Endothelial cell of umbilical vein (primary cell): ENCODE results near the gene PGRMC2. TPM values are rescaled to one million over a fixed set of nuclear protein-coding genes. Genes with fewer than 3 reads are reported as not detected.

Experiments
- BruUV-seq: library from RNA; stranded (reverse); fragments of 400-500 nt; replicated peaks from 2 replicates; lab custom pipeline; 2021; lab: Mats Ljungman, UMichigan
- CTCF ChIA-PET: fragments of 300-600, 350-600 bp; sonication (Branson Sonifier 250); formaldehyde crosslinking; loops from one replicate; lab custom pipeline; 2021; ENCODE audit warnings: antibody characterized with exemption, inconsistent platforms; lab: Charles Lee
- POLR2A ChIA-PET: fragments of 300-600, 350-600 bp; sonication (Branson Sonifier 250); formaldehyde crosslinking; loops from one replicate; lab custom pipeline; 2021; ENCODE audit warnings: antibody characterized with exemption, inconsistent platforms; lab: Charles Lee
- DNase-seq: peaks from one replicate; pipeline ENCODE4 v3.0.0-alpha.2; 2011; ENCODE audit warnings: low read depth, low spot score
- FAIRE-seq: peaks from 2 replicates; lab custom pipeline; 2011; peaks lifted over from hg19 to GRCh38; lab: Jason Lieb, UNC
- H2AFZ ChIP-seq: 2 replicates; pipeline ENCODE4 v1.6.0; 2012; ENCODE audit warnings: low read depth, low read length, control low read depth, inconsistent platforms
- H3K27ac ChIP-seq: 2 replicates; pipeline ENCODE4 v1.5.1; 2011; ENCODE audit warnings: low read depth, mild to moderate bottlenecking, control low read depth, low read length, moderate library complexity; ENCODE audit not compliant: insufficient read depth
- H3K27me3 ChIP-seq, 2 experiments: 2 replicates each; pipeline versions ENCODE4 v1.6.0 to v1.6.1; 2011; ENCODE audit warnings: low read length in 2 of 2, mixed read lengths in 1 of 2; ENCODE audit not compliant: control insufficient read depth in 2 of 2, insufficient read depth in 2 of 2
- H3K36me3 ChIP-seq, 2 experiments: 2 replicates in 1 of 2; 3 replicates in 1 of 2; pipeline ENCODE4 v1.5.1; 2011; ENCODE audit warnings: low read length in 2 of 2, mild to moderate bottlenecking in 1 of 2, moderate library complexity in 1 of 2; ENCODE audit not compliant: control insufficient read depth in 2 of 2, insufficient read depth in 2 of 2; ENCODE audit errors: extremely low read depth in 1 of 2
- H3K4me1 ChIP-seq: 3 replicates; pipeline ENCODE4 v1.5.1; 2011; ENCODE audit warnings: mild to moderate bottlenecking, low read length; ENCODE audit not compliant: control insufficient read depth, insufficient read depth; ENCODE audit errors: extremely low read depth
- H3K4me2 ChIP-seq: 2 replicates; pipeline ENCODE4 v1.6.1; 2011; ENCODE audit warnings: low read length, control low read depth, mixed read lengths; ENCODE audit not compliant: insufficient read depth
- H3K4me3 ChIP-seq, 3 experiments: fragments of 200-600 bp in 1 of 3; sonication (generic), shearing (Covaris generic) in 1 of 3; replicated peaks in 1 of 3; 2 replicates each; pipeline ENCODE4 v1.5.1; 2011 to 2016; ENCODE audit warnings: control low read depth in 3 of 3, low read length in 3 of 3, mild to moderate bottlenecking in 2 of 3, inconsistent platforms in 1 of 3, low read depth in 1 of 3, moderate library complexity in 1 of 3; ENCODE audit not compliant: insufficient read depth in 1 of 3
- H3K79me2 ChIP-seq: 2 replicates; pipeline ENCODE4 v1.6.0; 2012; ENCODE audit warnings: low read length, inconsistent platforms; ENCODE audit not compliant: control insufficient read depth, insufficient read depth
- H3K9ac ChIP-seq: replicated peaks from 2 replicates; pipeline ENCODE3; 2011; ENCODE audit warnings: low read length, control low read depth; ENCODE audit not compliant: insufficient read depth; ENCODE audit errors: extremely low read depth
- H3K9me1 ChIP-seq: replicated peaks from 3 replicates; pipeline ENCODE4 v1.6.0; 2011; ENCODE audit warnings: mild to moderate bottlenecking, low read length; ENCODE audit not compliant: control insufficient read depth, insufficient read depth; ENCODE audit errors: extremely low read depth
- H3K9me3 ChIP-seq: replicated peaks from 2 replicates; pipeline ENCODE4 v1.5.1; 2012; ENCODE audit warnings: low read length, inconsistent platforms; ENCODE audit not compliant: control insufficient read depth, insufficient read depth
- H4K20me1 ChIP-seq: replicated peaks from 2 replicates; pipeline ENCODE3; 2011; ENCODE audit warnings: mild to moderate bottlenecking, low read length; ENCODE audit not compliant: control insufficient read depth, insufficient read depth; ENCODE audit errors: extremely low read depth
- CTCF ChIP-seq, 2 donors: IDR thresholded peaks; 1 replicate in 1 of 2; 2 replicates in 1 of 2; pipeline ENCODE4 v1.5.1; 2011; ENCODE audit warnings: low read length in 2 of 2, mild to moderate bottlenecking in 2 of 2, moderate library complexity in 2 of 2, control low read depth in 1 of 2, inconsistent platforms in 1 of 2, low read depth in 1 of 2; ENCODE audit not compliant: insufficient read depth in 1 of 2; ENCODE audit errors: extremely low read depth in 1 of 2
- EZH2 ChIP-seq: IDR thresholded peaks from 2 replicates; pipeline ENCODE4 v1.6.1; 2012; ENCODE audit warnings: borderline replicate concordance, low read depth, mild to moderate bottlenecking, moderate library complexity, low read length, inconsistent platforms; ENCODE audit not compliant: severe bottlenecking
- FOS ChIP-seq: IDR thresholded peaks from 2 replicates; pipeline ENCODE4 v1.6.1; 2011; ENCODE audit warnings: mild to moderate bottlenecking, low read length, moderate library complexity, borderline replicate concordance; ENCODE audit not compliant: insufficient read depth
- GATA2 ChIP-seq: IDR thresholded peaks from 2 replicates; pipeline ENCODE4 v1.7.0; 2011; ENCODE audit warnings: low read depth, mild to moderate bottlenecking, moderate library complexity, mixed read lengths, low read length; ENCODE audit not compliant: insufficient read length, insufficient read depth
- JUN ChIP-seq: IDR thresholded peaks from 2 replicates; pipeline ENCODE4 v1.6.1; 2011; ENCODE audit warnings: borderline replicate concordance, low read depth; ENCODE audit not compliant: insufficient read length, insufficient read depth
- MAX ChIP-seq: IDR thresholded peaks from 2 replicates; pipeline ENCODE4 v1.6.1; 2011; ENCODE audit not compliant: insufficient read depth, insufficient read length
- MYC ChIP-seq: IDR thresholded peaks from one replicate; pipeline ENCODE4 v1.6.1; 2011; ENCODE audit warnings: mild to moderate bottlenecking, low read depth, low read length
- POLR2A ChIP-seq: IDR thresholded peaks from 2 replicates; pipeline ENCODE4 v1.6.1; 2012; ENCODE audit warnings: low read depth, mild to moderate bottlenecking, control low read depth, low read length
- POLR2AphosphoS5 ChIP-seq: IDR thresholded peaks from 2 replicates; pipeline ENCODE4 v1.6.1; 2012; ENCODE audit warnings: low read depth, mild to moderate bottlenecking, control low read depth, low read length, moderate library complexity; ENCODE audit not compliant: insufficient read depth
- dilution Hi-C: fragments of 300-500 bp; cut with MboI; formaldehyde crosslinking; loops from one replicate; pipeline ENCODE4 v1.15.0; 2019; ENCODE audit warnings: low sequenced_read_pairs; ENCODE audit not compliant: extremely low pct_ligation_motif_present
- intact Hi-C: fragments of 100-400 bp; cut with micrococcal nuclease; formaldehyde crosslinking; loops from one replicate; pipeline ENCODE4 v1.10.0; 2022
- polyA plus RNA-seq, 4 experiments: library from polyadenylated mRNA; depleted of rRNA in 3 of 4; stranded (reverse) in 3 of 4; unstranded in 1 of 4; fragments of >200 nt; gene quantifications; 2 replicates each; pipeline versions ENCODE4 v1.2.1 to v1.2.3, GENCODE V29; 2011 to 2012; ENCODE audit warnings: missing spikeins in 1 of 4
- total RNA-seq: library from RNA; stranded (reverse); gene quantifications from 2 replicates; pipeline ENCODE4 v1.2.3, GENCODE V29; 2021

The PGRMC2 gene
- total and polyA plus RNA-seq, 2 donors (not counting 3 experiments of a cell fraction or from before 2014, with no cell fraction given), result 10.1 to 63.4 TPM

- Histone ChIP-seq H3K4me3 (no peak overlapping the region), H3K79me2 (no peaks in the 10 kb centered on the region), H3K9ac (no peak overlapping the region), H3K27me3 (no peaks in the 10 kb centered on the region), H3K9me1 (no peaks in the 10 kb centered on the region), H2AFZ (no peak overlapping the region), H3K4me1 (peaks cover 5% of the 10 kb centered on the region), H3K9me3 (no peaks in the 10 kb centered on the region), H4K20me1 (no peaks in the 10 kb centered on the region), H3K36me3 (no peaks in the 10 kb centered on the region), H3K4me2 (no peak overlapping the region), H3K27ac (no peak overlapping the region)
- no TSS peak for BruUV-seq
- no peak for DNase-seq
- FAIRE-seq, result no peak
- dilution Hi-C loops (no loop called here), intact Hi-C loops (no loop called here)
- TF ChIP-seq POLR2A (no peak), CTCF (IDR thresholded peaks at IDR 0.05; ENCODE audit: extremely low read depth in 1 of 2, insufficient read depth in 1 of 2, low read depth in 1 of 2, low read length in 2 of 2) (no peak)
- CTCF ChIA-PET, result no interaction called here
- POLR2A ChIA-PET, result no interaction called here
Observed at GRCh38 chr4:128255906-128256305, 31.7 kb downstream of the PGRMC2 start.

- Histone ChIP-seq H3K4me3 (no peak overlapping the region), H3K4me1 (no peaks in the 10 kb centered on the region), H3K79me2 (no peaks in the 10 kb centered on the region), H3K27ac (no peak overlapping the region), H3K9ac (no peak overlapping the region), H3K36me3 (no peaks in the 10 kb centered on the region), H3K9me3 (no peaks in the 10 kb centered on the region), H3K4me2 (no peak overlapping the region), H4K20me1 (no peaks in the 10 kb centered on the region), H2AFZ (no peak overlapping the region), H3K27me3 (no peaks in the 10 kb centered on the region), H3K9me1 (no peaks in the 10 kb centered on the region)
- CTCF ChIA-PET, result interaction anchor here (1.4 kb wide), 1 partner anchor 181 kb away, joined by 3 read pairs; no protein-coding TSS in a partner anchor
- intact Hi-C loops (no loop called here), dilution Hi-C loops (no loop called here)
- DNase-seq (no peak), FAIRE-seq (no peak)
- no TSS peak for BruUV-seq
- no peak for TF ChIP-seq GATA2
- TF ChIP-seq EZH2, result no peak
- TF ChIP-seq JUN, result no peak
- no peak for TF ChIP-seq CTCF (IDR thresholded peaks at IDR 0.05; ENCODE audit: extremely low read depth in 1 of 2, insufficient read depth in 1 of 2, low read depth in 1 of 2, low read length in 2 of 2)
- no peak for TF ChIP-seq MAX
- TF ChIP-seq MYC, result no peak
- TF ChIP-seq POLR2AphosphoS5, result no peak
- TF ChIP-seq POLR2A, result no peak
- TF ChIP-seq FOS, result no peak
- POLR2A ChIA-PET, result no interaction called here
Observed at GRCh38 chr4:128249787-128250668, 37.6 kb downstream of the PGRMC2 start.
